ENCODE measurements around the gene AP1B1.

- TF ChIP-seq, protein P1, sequence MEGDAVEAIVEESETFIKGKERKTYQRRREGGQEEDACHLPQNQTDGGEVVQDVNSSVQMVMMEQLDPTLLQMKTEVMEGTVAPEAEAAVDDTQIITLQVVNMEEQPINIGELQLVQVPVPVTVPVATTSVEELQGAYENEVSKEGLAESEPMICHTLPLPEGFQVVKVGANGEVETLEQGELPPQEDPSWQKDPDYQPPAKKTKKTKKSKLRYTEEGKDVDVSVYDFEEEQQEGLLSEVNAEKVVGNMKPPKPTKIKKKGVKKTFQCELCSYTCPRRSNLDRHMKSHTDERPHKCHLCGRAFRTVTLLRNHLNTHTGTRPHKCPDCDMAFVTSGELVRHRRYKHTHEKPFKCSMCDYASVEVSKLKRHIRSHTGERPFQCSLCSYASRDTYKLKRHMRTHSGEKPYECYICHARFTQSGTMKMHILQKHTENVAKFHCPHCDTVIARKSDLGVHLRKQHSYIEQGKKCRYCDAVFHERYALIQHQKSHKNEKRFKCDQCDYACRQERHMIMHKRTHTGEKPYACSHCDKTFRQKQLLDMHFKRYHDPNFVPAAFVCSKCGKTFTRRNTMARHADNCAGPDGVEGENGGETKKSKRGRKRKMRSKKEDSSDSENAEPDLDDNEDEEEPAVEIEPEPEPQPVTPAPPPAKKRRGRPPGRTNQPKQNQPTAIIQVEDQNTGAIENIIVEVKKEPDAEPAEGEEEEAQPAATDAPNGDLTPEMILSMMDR (IDR thresholded peaks at IDR 0.05): no peak
- TF ChIP-seq POLR2A (IDR thresholded peaks at IDR 0.05): no peak
- TF ChIP-seq POLR2AphosphoS5 (IDR thresholded peaks at IDR 0.05): no peak
These were observed 50.0 kb downstream of the AP1B1 start for GRCh38 chr22:29338398-29338797.

All from breast epithelium (tissue), 3 donors.